Endodermal cell (in vitro differentiated cells): ENCODE results near the gene HECW1. TPM values are rescaled to one million over a fixed set of nuclear protein-coding genes. Genes with fewer than 3 reads are reported as not detected.

Experiments
- DNase-seq: peaks from one replicate; pipeline ENCODE4 v3.0.0-alpha.2; 2017
- H3K27ac ChIP-seq: 2 replicates; pipeline ENCODE4 v1.5.1; 2013; ENCODE audit warnings: mild to moderate bottlenecking, low read depth, low read length, moderate library complexity
- H3K27me3 ChIP-seq: 2 replicates; pipeline ENCODE4 v1.6.1; 2013; ENCODE audit warnings: mild to moderate bottlenecking, low read length, moderate library complexity; ENCODE audit not compliant: insufficient read depth, control insufficient read depth, poor library complexity, severe bottlenecking
- H3K36me3 ChIP-seq: 2 replicates; pipeline ENCODE4 v1.7.0; 2013; ENCODE audit warnings: mild to moderate bottlenecking, low read length, moderate library complexity; ENCODE audit not compliant: control insufficient read depth, insufficient read depth
- H3K4me1 ChIP-seq: one replicate; pipeline ENCODE4 v1.7.0; 2013; ENCODE audit warnings: low read length; ENCODE audit not compliant: control insufficient read depth, insufficient read depth
- H3K4me3 ChIP-seq: 2 replicates; pipeline ENCODE4 v1.5.1; 2013; ENCODE audit warnings: mild to moderate bottlenecking, low read length, moderate library complexity
- H3K9ac ChIP-seq: 2 replicates; pipeline ENCODE4 v1.6.1; 2013; ENCODE audit warnings: mild to moderate bottlenecking, low read length, moderate library complexity; ENCODE audit not compliant: poor library complexity, severe bottlenecking; ENCODE audit errors: extremely low read depth
- H3K9me3 ChIP-seq: 2 replicates; pipeline ENCODE4 v1.6.1; 2013; ENCODE audit warnings: mild to moderate bottlenecking, low read length, moderate library complexity; ENCODE audit not compliant: control insufficient read depth
- H3K27ac Mint-ChIP-seq: 2 replicates; pipeline ENCODE4 v1.8.0; 2020; ENCODE audit warnings: mixed read lengths
- H3K27me3 Mint-ChIP-seq: 2 replicates; pipeline ENCODE4 v1.8.0; 2021; ENCODE audit warnings: mild to moderate bottlenecking, mixed read lengths; ENCODE audit not compliant: insufficient read depth
- H3K36me3 Mint-ChIP-seq: 2 replicates; pipeline ENCODE4 v1.8.0; 2020; ENCODE audit warnings: low read depth, mixed read lengths
- H3K4me1 Mint-ChIP-seq: 2 replicates; pipeline ENCODE4 v1.8.0; 2020; ENCODE audit warnings: mixed read lengths
- H3K4me3 Mint-ChIP-seq: 2 replicates; pipeline ENCODE4 v1.8.0; 2020; ENCODE audit warnings: mild to moderate bottlenecking, moderate library complexity, mixed read lengths
- H3K9me3 Mint-ChIP-seq: 2 replicates; pipeline ENCODE4 v1.8.0; 2020; ENCODE audit warnings: mild to moderate bottlenecking, mixed read lengths
- CTCF ChIP-seq: fragments of 200-600 bp; sonication (generic); conservative IDR thresholded peaks from 2 replicates; pipeline ENCODE4 v1.5.0; 2021; ENCODE audit warnings: antibody characterized with exemption, mild to moderate bottlenecking
- WGBS, 2 experiments: methylation state at CpG; one replicate each; pipeline versions ENCODE4 v1.1.5 to v1.1.7; 2013; ENCODE audit warnings: missing lambda C conversion rate in 2 of 2, mixed read lengths in 1 of 2; ENCODE audit not compliant: insufficient coverage in 1 of 2, insufficient read length in 1 of 2; 5-methylcytosine and 5-hydroxymethylcytosine counted together
- total RNA-seq, 2 donors: library from RNA; stranded (reverse); fragmentation: NEBNext Ultra II Directional in 1 of 2; extraction: Animal tissue kit (Norgen Biotek cat#: 25700) in 1 of 2; gene quantifications; 2 replicates in 1 of 2; 3 replicates in 1 of 2; pipeline ENCODE4 v1.2.1, GENCODE V29; 2021

Gene HECW1
- total RNA-seq, 2 donors from 2014 or later, result 4.6 to 12.0 TPM

GRCh38 chr7:43408981-43409380 lies 296.5 kb downstream of the HECW1 start:
- DNase-seq, result no peak
- H3K27me3 Mint-ChIP-seq, result no peaks in the 10 kb centered on the region
- Histone ChIP-seq H3K9me3 (no peaks in the 10 kb centered on the region), H3K27ac (no peak overlapping the region), H3K4me3 (no peak overlapping the region), H3K27me3 (no peaks in the 10 kb centered on the region), H3K9ac (no peak overlapping the region), H3K4me1 (no peaks in the 10 kb centered on the region), H3K36me3 (no peaks in the 10 kb centered on the region)
- no peak overlapping the region for H3K27ac Mint-ChIP-seq
- no peak overlapping the region for H3K4me3 Mint-ChIP-seq
- TF ChIP-seq CTCF, result no peak
- no peaks in the 10 kb centered on the region for H3K36me3 Mint-ChIP-seq
- 92 to 96% methylated on average over 3 to 5 of the region's 5 CpGs for WGBS, 2 experiments
- peaks cover 10% of the 10 kb centered on the region for H3K4me1 Mint-ChIP-seq
- H3K9me3 Mint-ChIP-seq, result no peaks in the 10 kb centered on the region

DNA sequence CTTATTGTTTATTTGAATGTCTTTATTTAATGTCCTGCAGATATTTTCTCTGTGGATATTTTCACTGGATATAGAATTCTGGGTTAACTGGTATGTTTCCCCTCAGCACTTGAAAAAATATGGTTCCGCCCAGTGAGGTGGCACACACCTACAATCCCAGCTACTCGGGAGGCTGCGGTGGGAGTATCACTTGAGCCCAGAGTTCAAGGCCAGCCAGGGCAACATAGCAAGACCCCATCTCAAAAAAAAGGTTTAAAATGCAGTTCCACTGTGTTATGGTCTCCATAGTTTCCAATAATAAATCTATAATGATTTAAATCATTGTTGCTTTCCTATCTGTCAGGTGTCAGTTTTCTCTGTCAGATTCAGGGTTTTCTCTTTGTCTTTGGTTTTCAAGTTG lies 305.0 kb downstream of the HECW1 start:
- H3K9ac ChIP-seq, result no peak overlapping the region
- TF ChIP-seq CTCF, result no peak
- Mint-ChIP-seq H3K4me3 (no peak overlapping the region), H3K27ac (no peak overlapping the region), H3K4me1 (peaks cover 12% of the 10 kb centered on the region), H3K9me3 (peaks cover 21% of the 10 kb centered on the region), H3K27me3 (no peaks in the 10 kb centered on the region), H3K36me3 (peaks cover 8% of the 10 kb centered on the region)
- H3K9me3 ChIP-seq, result peaks cover 42% of the 10 kb centered on the region
- DNase-seq, result no peak
- no peaks in the 10 kb centered on the region for H3K4me1 ChIP-seq
- no peaks in the 10 kb centered on the region for H3K36me3 ChIP-seq
- no peaks in the 10 kb centered on the region for H3K27me3 ChIP-seq
- no peak overlapping the region for H3K4me3 ChIP-seq
- 96 to 100% methylated on average over 3 of the region's 3 CpGs for WGBS, 2 experiments
- no peak overlapping the region for H3K27ac ChIP-seq

- Mint-ChIP-seq H3K4me1 (peaks cover 5% of the 10 kb centered on the region), H3K36me3 (no peaks in the 10 kb centered on the region), H3K9me3 (no peaks in the 10 kb centered on the region), H3K4me3 (no peak overlapping the region), H3K27ac (no peak overlapping the region), H3K27me3 (no peaks in the 10 kb centered on the region)
- no peak overlapping the region for H3K9ac ChIP-seq
- H3K9me3 ChIP-seq, result no peaks in the 10 kb centered on the region
- no peaks in the 10 kb centered on the region for H3K4me1 ChIP-seq
- no peak overlapping the region for H3K4me3 ChIP-seq
- no peaks in the 10 kb centered on the region for H3K27me3 ChIP-seq
- WGBS, 2 experiments, result 92% methylated on average over 2 of the region's 2 CpGs; no CpG with 5 or more reads in 1 of the 2 experiments
- no peak overlapping the region for H3K27ac ChIP-seq
- no peak for TF ChIP-seq CTCF
- DNase-seq, result no peak
- H3K36me3 ChIP-seq, result no peaks in the 10 kb centered on the region
Observed at GRCh38 chr7:43430411-43430810, 318.0 kb downstream of the HECW1 start.
